HAP-1 (cell line): ENCODE measurements around the gene PRUNE2.
"Not testable (repeated sequence)": the region's sequence is repeated elsewhere in the genome, so short reads cannot be mapped to it uniquely, and the experiment has no call there.

Experiments used
- DNase-seq, 2 experiments: peaks; one replicate each; pipeline ENCODE4 v3.0.0-alpha.2; 2016 to 2020; ENCODE audit warnings: low spot score in 2 of 2
- H3K27me3 ChIP-seq: fragments of 250-450 bp; sonication (Bioruptor Pico); 2 replicates; pipeline ENCODE4 v1.5.1; 2020; ENCODE audit warnings: low read depth, mild to moderate bottlenecking, moderate library complexity
- H3K36me3 ChIP-seq: fragments of 250-450 bp; sonication (Bioruptor Pico); replicated peaks from 2 replicates; pipeline ENCODE4 v1.5.1; 2020; ENCODE audit warnings: mild to moderate bottlenecking
- H3K4me1 ChIP-seq: fragments of 250-450 bp; sonication (Bioruptor Pico); 2 replicates; pipeline ENCODE4 v1.5.1; 2020; ENCODE audit warnings: mild to moderate bottlenecking
- H3K4me3 ChIP-seq: fragments of 250-450 bp; sonication (Bioruptor Pico); 2 replicates; pipeline ENCODE4 v1.5.1; 2020; ENCODE audit warnings: mild to moderate bottlenecking, moderate library complexity
- H3K9me3 ChIP-seq: fragments of 250-450 bp; sonication (Bioruptor Pico); 2 replicates; pipeline ENCODE4 v1.5.1; 2020; ENCODE audit warnings: mild to moderate bottlenecking, moderate library complexity
- in situ Hi-C: fragments of 300-500 bp; cut with MboI; formaldehyde crosslinking; loops from 3 replicates; pipeline ENCODE4 v1.14.3; 2020; ENCODE audit warnings: low sequenced_read_pairs, inconsistent platforms, mixed read lengths

Gene PRUNE2

GRCh38 chr9:76667521-76667957 lies 238.4 kb downstream of the PRUNE2 start:
- H3K9me3 ChIP-seq = no peaks in the 10 kb centered on the region
- no peaks in the 10 kb centered on the region for H3K36me3 ChIP-seq
- H3K27me3 ChIP-seq = no peaks in the 10 kb centered on the region; the same call in 1 of the 2 replicates
- in situ Hi-C loops = no loop called here
- DNase-seq = no peak
- no peak overlapping the region for H3K4me3 ChIP-seq
- H3K4me1 ChIP-seq = no peaks in the 10 kb centered on the region

- H3K9me3 ChIP-seq, H3K36me3 ChIP-seq, H3K27me3 ChIP-seq, H3K4me3 ChIP-seq, in situ Hi-C loops, H3K4me1 ChIP-seq: not testable (repeated sequence)
- peak in 1 of 2 experiments; percentile 73 for DNase-seq
Observed at GRCh38 chr9:76665966-76666365, 239.9 kb downstream of the PRUNE2 start.

- no peaks in the 10 kb centered on the region for H3K4me1 ChIP-seq
- H3K36me3 ChIP-seq = no peaks in the 10 kb centered on the region
- no peaks in the 10 kb centered on the region for H3K9me3 ChIP-seq
- H3K4me3 ChIP-seq = no peak overlapping the region
- peaks cover 6% of the 10 kb centered on the region for H3K27me3 ChIP-seq
- DNase-seq = no peak
- in situ Hi-C loops = no loop called here
Observed at GRCh38 chr9:76665458-76665857, 240.5 kb downstream of the PRUNE2 start.

- in situ Hi-C loops = no loop called here
- H3K27me3 ChIP-seq = peaks cover 6% of the 10 kb centered on the region
- no peaks in the 10 kb centered on the region for H3K36me3 ChIP-seq
Observed at GRCh38 chr9:76664120-76664519, 241.8 kb downstream of the PRUNE2 start.

GRCh38 chr9:76662476-76663281 lies 243.2 kb downstream of the PRUNE2 start:
- in situ Hi-C loops = no loop called here

More at GRCh38 chr9:76664120-76664519, 241.8 kb downstream of the PRUNE2 start:
- Histone ChIP-seq H3K4me1 (no peaks in the 10 kb centered on the region), H3K4me3 (no peak overlapping the region), H3K9me3 (no peaks in the 10 kb centered on the region)
- DNase-seq = no peak

GRCh38 chr9:76658510-76659231 lies 247.2 kb downstream of the PRUNE2 start:
- Histone ChIP-seq H3K4me1 (no peaks in the 10 kb centered on the region), H3K4me3 (no peak overlapping the region), H3K36me3 (no peaks in the 10 kb centered on the region), H3K9me3 (no peaks in the 10 kb centered on the region), H3K27me3 (peaks cover 6% of the 10 kb centered on the region)
- in situ Hi-C loops = loop anchor here (5.0 kb wide), 1 partner anchor 211 kb away; no protein-coding TSS in a partner anchor
- DNase-seq = peak in 1 of 2 experiments; percentile 42

More at GRCh38 chr9:76662476-76663281, 243.2 kb downstream of the PRUNE2 start:
- no peaks in the 10 kb centered on the region for H3K36me3 ChIP-seq
- peaks cover 6% of the 10 kb centered on the region for H3K27me3 ChIP-seq
- no peak overlapping the region for H3K4me3 ChIP-seq
- DNase-seq = no peak
- no peaks in the 10 kb centered on the region for H3K9me3 ChIP-seq
- no peaks in the 10 kb centered on the region for H3K4me1 ChIP-seq

- no peaks in the 10 kb centered on the region for H3K9me3 ChIP-seq
- in situ Hi-C loops = loop anchor here (5.0 kb wide), 1 partner anchor 210 kb away; no protein-coding TSS in a partner anchor
- no peaks in the 10 kb centered on the region for H3K4me1 ChIP-seq
- H3K36me3 ChIP-seq = no peaks in the 10 kb centered on the region
- H3K27me3 ChIP-seq = peaks cover 6% of the 10 kb centered on the region
- no peak for DNase-seq
- H3K4me3 ChIP-seq = no peak overlapping the region
Observed at GRCh38 chr9:76657265-76657664, 248.6 kb downstream of the PRUNE2 start.

GRCh38 chr9:76655971-76656370 lies 249.9 kb downstream of the PRUNE2 start:
- Histone ChIP-seq H3K4me1 (no peaks in the 10 kb centered on the region), H3K36me3 (no peaks in the 10 kb centered on the region), H3K4me3 (no peak overlapping the region), H3K27me3 (0 out of 2 replicates have a peak, but pooled peaks cover 2% of the 10 kb centered on the region), H3K9me3 (no peaks in the 10 kb centered on the region)
- in situ Hi-C loops = loop anchor here (5.0 kb wide), 1 partner anchor 209 kb away; no protein-coding TSS in a partner anchor
- no peak for DNase-seq

- Histone ChIP-seq H3K36me3 (no peaks in the 10 kb centered on the region), H3K9me3 (no peaks in the 10 kb centered on the region), H3K4me3 (no peak overlapping the region), H3K27me3 (0 out of 2 replicates have a peak, but pooled peaks cover 2% of the 10 kb centered on the region), H3K4me1 (no peaks in the 10 kb centered on the region)
- in situ Hi-C loops = loop anchor here (5.0 kb wide), 1 partner anchor 208 kb away; no protein-coding TSS in a partner anchor
- DNase-seq = no peak
Observed at GRCh38 chr9:76655121-76655541, 250.8 kb downstream of the PRUNE2 start.

GRCh38 chr9:76654575-76654974 lies 251.3 kb downstream of the PRUNE2 start:
- in situ Hi-C loops = no loop called here
- Histone ChIP-seq H3K27me3 (0 out of 2 replicates have a peak, but pooled peaks cover 2% of the 10 kb centered on the region), H3K4me3 (no peak overlapping the region), H3K36me3 (no peaks in the 10 kb centered on the region), H3K4me1 (no peaks in the 10 kb centered on the region), H3K9me3 (no peaks in the 10 kb centered on the region)
- DNase-seq = no peak

- no peaks in the 10 kb centered on the region for H3K9me3 ChIP-seq
- in situ Hi-C loops = no loop called here
- H3K4me3 ChIP-seq = no peak overlapping the region
- H3K36me3 ChIP-seq = no peaks in the 10 kb centered on the region
- no peak for DNase-seq
- no peaks in the 10 kb centered on the region for H3K4me1 ChIP-seq
- H3K27me3 ChIP-seq = 0 out of 2 replicates have a peak, but pooled peaks cover 2% of the 10 kb centered on the region
Observed at GRCh38 chr9:76654051-76654461, 251.9 kb downstream of the PRUNE2 start.

- in situ Hi-C loops = no loop called here
- Histone ChIP-seq H3K36me3 (no peaks in the 10 kb centered on the region), H3K4me3 (no peak overlapping the region), H3K27me3 (0 out of 2 replicates have a peak, but pooled peaks cover 2% of the 10 kb centered on the region), H3K4me1 (no peaks in the 10 kb centered on the region), H3K9me3 (no peaks in the 10 kb centered on the region)
- no peak for DNase-seq
Observed at GRCh38 chr9:76652894-76653293, 253.0 kb downstream of the PRUNE2 start.

- Histone ChIP-seq H3K36me3 (no peaks in the 10 kb centered on the region), H3K4me1 (no peaks in the 10 kb centered on the region), H3K4me3 (no peak overlapping the region), H3K9me3 (no peaks in the 10 kb centered on the region), H3K27me3 (0 out of 2 replicates have a peak, but pooled peaks cover 2% of the 10 kb centered on the region)
- no peak for DNase-seq
- in situ Hi-C loops = no loop called here
Observed at GRCh38 chr9:76651119-76651705, 254.7 kb downstream of the PRUNE2 start.
